H1 (cell line): ENCODE measurements around the gene IL1R1. TPM values are rescaled to one million over a fixed set of nuclear protein-coding genes. Genes with fewer than 3 reads are reported as not detected.

ENCODE experiments used
- CTCF ChIA-PET: fragments of 300-600 bp; sonication (Branson Sonifier 250); formaldehyde crosslinking; loops from one replicate; lab custom pipeline; 2021; ENCODE audit not compliant: partially characterized antibody; lab: Charles Lee
- POLR2A ChIA-PET: fragments of 300-600 bp; sonication (Branson Sonifier 250); formaldehyde crosslinking; loops from one replicate; lab custom pipeline; 2021; ENCODE audit warnings: inconsistent platforms; ENCODE audit not compliant: partially characterized antibody; lab: Charles Lee
- DNase-seq, 2 experiments: peaks; one replicate each; pipeline versions ENCODE4 v3.0.0 to v3.0.0-alpha.2; 2010 to 2022; ENCODE audit warnings: low spot score in 2 of 2, low read depth in 1 of 2, mixed read lengths in 1 of 2
- FAIRE-seq: peaks from 2 replicates; lab custom pipeline; 2011; peaks lifted over from hg19 to GRCh38; lab: Jason Lieb, UNC
- H2AFZ ChIP-seq: 2 replicates; pipeline ENCODE4 v1.8.1; 2012; ENCODE audit warnings: low read length, inconsistent platforms
- H2AK5ac ChIP-seq: 2 replicates; pipeline ENCODE4 v1.6.1; 2013; ENCODE audit warnings: low read depth, low read length
- H2BK120ac ChIP-seq: replicated peaks from 2 replicates; pipeline ENCODE3; 2013; ENCODE audit warnings: low read depth, low read length, inconsistent platforms
- H2BK12ac ChIP-seq: 2 replicates; pipeline ENCODE4 v1.6.1; 2013; ENCODE audit warnings: low read depth, low read length
- H2BK15ac ChIP-seq: 2 replicates; pipeline ENCODE4 v1.6.1; 2013; ENCODE audit warnings: low read length
- H2BK20ac ChIP-seq: 2 replicates; pipeline ENCODE4 v1.6.1; 2013; ENCODE audit warnings: low read length
- H2BK5ac ChIP-seq: 2 replicates; pipeline ENCODE4 v1.6.1; 2013; ENCODE audit warnings: low read depth, low read length
- H3K14ac ChIP-seq: 2 replicates; pipeline ENCODE4 v1.6.1; 2013; ENCODE audit warnings: inconsistent platforms; ENCODE audit not compliant: insufficient read length
- H3K18ac ChIP-seq: 2 replicates; pipeline ENCODE4 v1.6.1; 2013; ENCODE audit warnings: low read length; ENCODE audit errors: extremely low read depth
- H3K23ac ChIP-seq: 2 replicates; pipeline ENCODE4 v1.6.1; 2013; ENCODE audit warnings: inconsistent platforms; ENCODE audit not compliant: insufficient read length
- H3K23me2 ChIP-seq: 2 replicates; pipeline ENCODE4 v1.6.1; 2013; ENCODE audit warnings: low read depth, low read length
- H3K27ac ChIP-seq: 2 replicates; pipeline ENCODE4 v1.6.1; 2011; ENCODE audit warnings: low read depth, low read length, inconsistent platforms
- H3K27me3 ChIP-seq, 4 experiments: replicated peaks in 1 of 4; 1 replicate in 1 of 4; 2 replicates in 3 of 4; pipeline versions ENCODE4 v1.6.1 to v1.8.1; 2011 to 2013; ENCODE audit warnings: low read length in 3 of 4, mild to moderate bottlenecking in 3 of 4, inconsistent platforms in 2 of 4, mixed read lengths in 2 of 4, moderate library complexity in 1 of 4; ENCODE audit not compliant: control insufficient read depth in 3 of 4, insufficient read depth in 3 of 4; ENCODE audit errors: extremely low read depth in 1 of 4
- H3K36me3 ChIP-seq, 4 experiments: 2 replicates each; pipeline versions ENCODE4 v1.6.1 to v1.8.1; 2011 to 2013; ENCODE audit warnings: mild to moderate bottlenecking in 4 of 4, low read length in 3 of 4, moderate library complexity in 2 of 4, control low read depth in 1 of 4, inconsistent platforms in 1 of 4; ENCODE audit not compliant: insufficient read depth in 4 of 4, control insufficient read depth in 2 of 4
- H3K4ac ChIP-seq: replicated peaks from 2 replicates; pipeline ENCODE3; 2013; ENCODE audit warnings: low read length, low read depth, mixed read lengths, inconsistent platforms; ENCODE audit not compliant: insufficient read length
- H3K4me1 ChIP-seq, 4 experiments: replicated peaks in 1 of 4; 1 replicate in 1 of 4; 2 replicates in 3 of 4; pipeline versions ENCODE4 v1.6.1 to v1.8.1; 2011 to 2013; ENCODE audit warnings: low read length in 3 of 4, inconsistent platforms in 2 of 4, mixed read lengths in 1 of 4; ENCODE audit not compliant: insufficient read depth in 4 of 4, control insufficient read depth in 3 of 4
- H3K4me2 ChIP-seq, 2 experiments: 2 replicates each; pipeline versions ENCODE4 v1.6.1 to v1.8.1; 2011 to 2013; ENCODE audit warnings: low read depth in 2 of 2, low read length in 2 of 2, control low read depth in 1 of 2, inconsistent platforms in 1 of 2, mild to moderate bottlenecking in 1 of 2; ENCODE audit not compliant: insufficient read depth in 1 of 2
- H3K4me3 ChIP-seq, 4 experiments: fragments of 200-600, 300-600 bp in 1 of 4; sonication (generic), shearing (Covaris generic), sonication (Bioruptor Twin) in 1 of 4; 2 replicates each; pipeline versions ENCODE4 v1.5.1 to v1.8.1; 2011 to 2016; ENCODE audit warnings: low read length in 4 of 4, low read depth in 3 of 4, control low read depth in 2 of 4, inconsistent platforms in 2 of 4, mild to moderate bottlenecking in 2 of 4, mixed read lengths in 1 of 4, moderate library complexity in 1 of 4; ENCODE audit not compliant: insufficient read depth in 2 of 4; ENCODE audit errors: extremely low read depth in 1 of 4
- H3K56ac ChIP-seq: replicated peaks from 2 replicates; pipeline ENCODE3; 2013; ENCODE audit warnings: low read depth, mild to moderate bottlenecking, mixed read lengths, low read length, inconsistent platforms; ENCODE audit not compliant: insufficient read length
- H3K79me1 ChIP-seq: 2 replicates; pipeline ENCODE4 v1.6.1; 2013; ENCODE audit warnings: low read depth, low read length, control low read depth
- H3K79me2 ChIP-seq, 2 experiments: 2 replicates each; pipeline versions ENCODE4 v1.6.1 to v1.8.1; 2012 to 2013; ENCODE audit warnings: low read length in 2 of 2, mild to moderate bottlenecking in 2 of 2, inconsistent platforms in 1 of 2; ENCODE audit not compliant: insufficient read depth in 2 of 2, control insufficient read depth in 1 of 2
- H3K9ac ChIP-seq, 4 experiments: replicated peaks in 1 of 4; 1 replicate in 1 of 4; 2 replicates in 3 of 4; pipeline versions ENCODE4 v1.6.1 to v1.8.1; 2011 to 2013; ENCODE audit warnings: low read depth in 3 of 4, low read length in 3 of 4, control low read depth in 2 of 4, mild to moderate bottlenecking in 2 of 4, moderate library complexity in 2 of 4, inconsistent platforms in 1 of 4; ENCODE audit errors: extremely low read depth in 1 of 4
- H3K9me3 ChIP-seq, 2 experiments: 2 replicates each; pipeline versions ENCODE4 v1.6.1 to v1.8.1; 2012 to 2013; ENCODE audit warnings: mild to moderate bottlenecking in 2 of 2, moderate library complexity in 2 of 2, control low read depth in 1 of 2, inconsistent platforms in 1 of 2, low read depth in 1 of 2, low read length in 1 of 2, mixed read lengths in 1 of 2; ENCODE audit not compliant: insufficient read depth in 2 of 2
- H4K20me1 ChIP-seq, 2 experiments: replicated peaks in 1 of 2; 2 replicates each; pipeline versions ENCODE3 to v1.8.1; 2011 to 2013; ENCODE audit warnings: inconsistent platforms in 2 of 2, low read length in 2 of 2, mild to moderate bottlenecking in 1 of 2; ENCODE audit not compliant: insufficient read depth in 2 of 2, control insufficient read depth in 1 of 2
- H4K5ac ChIP-seq: 2 replicates; pipeline ENCODE4 v1.6.1; 2013; ENCODE audit warnings: low read length, low read depth, mixed read lengths, inconsistent platforms; ENCODE audit not compliant: insufficient read length
- H4K8ac ChIP-seq: 2 replicates; pipeline ENCODE4 v1.8.0; 2013; ENCODE audit warnings: mild to moderate bottlenecking, moderate library complexity, low read length, inconsistent platforms; ENCODE audit not compliant: insufficient read depth; ENCODE audit errors: extremely low read depth
- H4K91ac ChIP-seq: replicated peaks from 2 replicates; pipeline ENCODE3; 2013; ENCODE audit warnings: low read length, mixed read lengths, inconsistent platforms; ENCODE audit not compliant: insufficient read length
- CEBPB ChIP-seq: IDR thresholded peaks from 2 replicates; pipeline ENCODE4 v1.6.1; 2012; ENCODE audit warnings: low read depth, low read length
- EZH2 ChIP-seq: fragments of 200-600 bp; sonication (generic); IDR thresholded peaks from 2 replicates; pipeline ENCODE4 v1.7.1; 2012; ENCODE audit warnings: low read depth, mild to moderate bottlenecking, moderate library complexity, low read length, inconsistent platforms; ENCODE audit not compliant: severe bottlenecking
- SP2 ChIP-seq: IDR thresholded peaks from 2 replicates; pipeline ENCODE4 v1.6.1; 2012; ENCODE audit warnings: mild to moderate bottlenecking, low read length, inconsistent platforms
- WGBS, 2 experiments: shearing (Covaris generic) in 1 of 2; methylation state at CpG; one replicate each; pipeline versions ENCODE4 v1.1.6 to v1.1.7; 2013 to 2015; ENCODE audit warnings: low lambda C conversion rate in 2 of 2, mixed read lengths in 2 of 2, inconsistent platforms in 1 of 2, low coverage in 1 of 2, missing lambda C conversion rate in 1 of 2; ENCODE audit not compliant: insufficient replicate concordance in 2 of 2, insufficient coverage in 1 of 2, insufficient read length in 1 of 2; ENCODE audit errors: extremely low coverage in 1 of 2, missing lambda C conversion rate in 1 of 2; 5-methylcytosine and 5-hydroxymethylcytosine counted together
- polyA plus RNA-seq, 7 experiments: library from polyadenylated mRNA; depleted of rRNA in 3 of 7; stranded (reverse) in 5 of 7; unstranded in 2 of 7; fragments of >200 nt in 5 of 7; fragments of 200-250 nt in 2 of 7; gene quantifications; 1 replicate in 5 of 7; 2 replicates in 1 of 7; 4 replicates in 1 of 7; pipeline versions ENCODE4 v1.2.1 to v1.2.3, GENCODE V29; 2011 to 2013; ENCODE audit warnings: missing spikeins in 2 of 7, mixed read lengths in 2 of 7
- total RNA-seq: library from RNA; stranded (reverse); fragmentation: NEBNext Ultra II Directional; extraction: Animal tissue kit (Norgen Biotek cat#: 25700); gene quantifications from 2 replicates; pipeline ENCODE4 v1.2.1, GENCODE V29; 2021

The IL1R1 gene
- total and polyA plus RNA-seq, 2 of the 8 experiments (the other 6 are each of a cell fraction or from before 2014, with no cell fraction given), result 0.34 to 0.47 TPM

DNA sequence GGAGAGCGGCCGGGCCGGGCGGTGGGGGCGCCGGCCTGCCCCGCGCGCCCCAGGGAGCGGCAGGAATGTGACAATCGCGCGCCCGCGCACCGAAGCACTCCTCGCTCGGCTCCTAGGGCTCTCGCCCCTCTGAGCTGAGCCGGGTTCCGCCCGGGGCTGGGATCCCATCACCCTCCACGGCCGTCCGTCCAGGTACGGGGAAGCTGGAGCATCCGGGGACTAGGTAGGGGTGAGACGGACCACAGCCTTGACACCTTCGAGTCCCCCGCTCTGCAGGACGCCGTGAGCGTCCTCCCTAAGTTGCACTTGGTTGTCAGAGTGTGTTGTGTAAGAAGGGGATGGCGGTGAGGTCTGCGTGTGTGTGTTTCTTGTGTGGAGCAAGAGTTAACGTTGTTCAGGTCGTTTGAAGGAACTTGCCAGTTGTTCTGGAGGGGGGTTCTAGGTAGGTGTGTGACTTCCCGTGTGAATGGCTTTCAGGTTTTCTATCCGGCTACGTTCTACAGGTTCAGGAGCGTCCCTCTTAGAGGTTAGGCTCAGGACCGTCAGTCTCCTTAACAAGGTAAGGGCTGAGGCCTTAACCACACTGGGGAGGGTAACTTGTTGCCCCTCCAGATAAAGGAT lies 393 bp downstream of the IL1R1 start:
- 24% methylated on average over 40 of the region's 42 CpGs; no CpG with 5 or more reads in 1 of the 2 experiments for WGBS, 2 experiments
- H3K14ac ChIP-seq, result no peak overlapping the region
- H4K20me1 ChIP-seq, result no peaks in the 10 kb centered on the region
- FAIRE-seq, result no peak
- peaks cover 4% of the 10 kb centered on the region for H3K23me2 ChIP-seq
- H2BK20ac ChIP-seq, result no peak overlapping the region
- peak overlapping the region; percentile 32 to 71 (median 37) for H3K4me3 ChIP-seq
- no peak overlapping the region for H3K27ac ChIP-seq
- H3K23ac ChIP-seq, result peak overlapping the region; percentile 73
- no peak overlapping the region for H2BK5ac ChIP-seq
- no peaks in the 10 kb centered on the region for H3K36me3 ChIP-seq
- no peaks in the 10 kb centered on the region for H3K79me2 ChIP-seq
- POLR2A ChIA-PET, result interaction anchor here (1.0 to 1.4 kb wide), 2 partner anchors 13 to 31 kb away, joined by 3 to 4 read pairs; no protein-coding TSS in a partner anchor
- peak overlapping the region; percentile 93 for H2AFZ ChIP-seq
- H3K4ac ChIP-seq, result no peak overlapping the region
- H3K27me3 ChIP-seq, result peaks cover 6 to 37% (median 25%) of the 10 kb centered on the region in 4 experiments
- DNase-seq, result peak in 1 of 2 experiments; percentile 69
- H4K8ac ChIP-seq, result peak overlapping the region; percentile 78; the same call in 1 of the 2 replicates
- H3K56ac ChIP-seq, result no peak overlapping the region
- CTCF ChIA-PET, result interaction anchor here (1.0 to 1.8 kb wide), 5 partner anchors 17 to 123 kb away, joined by 3 to 7 read pairs (median 5); no protein-coding TSS in a partner anchor
- H2BK120ac ChIP-seq, result no peak overlapping the region
- H3K4me2 ChIP-seq, result peak overlapping the region; percentile 65 to 81
- H2BK15ac ChIP-seq, result peak overlapping the region; percentile 97; the same call in 1 of the 2 replicates
- H3K79me1 ChIP-seq, result no peaks in the 10 kb centered on the region
- no peak overlapping the region for H3K9ac ChIP-seq
- H2BK12ac ChIP-seq, result 0 out of 2 replicates have a peak overlapping the region, but pooled peaks have one; percentile 68
- no peak overlapping the region for H4K91ac ChIP-seq
- H4K5ac ChIP-seq, result no peak overlapping the region
- peak; percentile 33 for TF ChIP-seq EZH2
- no peak for TF ChIP-seq CEBPB
- TF ChIP-seq SP2, result no peak
- peaks cover 3 to 12% of the 10 kb centered on the region in 2 experiments; a peak in 2 of 4 replicates for H3K9me3 ChIP-seq
- H2AK5ac ChIP-seq, result no peak overlapping the region
- H3K18ac ChIP-seq, result no peak overlapping the region
- peaks cover 0 to 8% (median under 1%) of the 10 kb centered on the region in 4 experiments; a peak in 4 of 7 replicates for H3K4me1 ChIP-seq
